IMR-90 (cell line): ENCODE results near the gene TPSB2. TPM values are rescaled to one million over a fixed set of nuclear protein-coding genes. Genes with fewer than 3 reads are reported as not detected.

ENCODE experiments used
- ATAC-seq: fragments of 200-7000 bp; cut with Tn5 transposase; 2 replicates; pipeline ENCODE4 v1.9.1; 2020; ENCODE audit warnings: low read depth, mild to moderate bottlenecking, moderate library complexity
- BruUV-seq: library from RNA; stranded (reverse); fragments of 400-500 nt; replicated peaks from 2 replicates; lab custom pipeline; 2021; lab: Mats Ljungman, UMichigan
- CTCF ChIA-PET: fragments of 300-600 bp; formaldehyde crosslinking; extraction: SDS; loops from one replicate; lab custom pipeline; 2021; ENCODE audit warnings: antibody characterized with exemption; lab: Yijun Ruan, JAX
- POLR2A ChIA-PET: fragments of 300-600 bp; sonication (Branson Sonifier 250); formaldehyde crosslinking; loops from one replicate; lab custom pipeline; 2022; ENCODE audit warnings: antibody characterized with exemption; ENCODE audit not compliant: unreplicated experiment; lab: Charles Lee
- DNase-seq: peaks from one replicate; pipeline ENCODE4 v3.0.0; 2013
- H2AFZ ChIP-seq: replicated peaks from 2 replicates; pipeline ENCODE3; 2013; ENCODE audit warnings: low read length, mild to moderate bottlenecking; ENCODE audit not compliant: poor library complexity
- H2AK5ac ChIP-seq: 2 replicates; pipeline ENCODE4 v1.6.1; 2013; ENCODE audit warnings: low read depth, low read length, inconsistent platforms
- H2AK9ac ChIP-seq: replicated peaks from 2 replicates; pipeline ENCODE3; 2013; ENCODE audit warnings: mild to moderate bottlenecking, low read depth, low read length, moderate library complexity; ENCODE audit not compliant: poor library complexity
- H2BK120ac ChIP-seq: 2 replicates; pipeline ENCODE4 v1.6.1; 2013; ENCODE audit warnings: low read depth, low read length, inconsistent platforms
- H2BK15ac ChIP-seq: 3 replicates; pipeline ENCODE4 v1.6.1; 2013; ENCODE audit warnings: low read depth, low read length, inconsistent platforms
- H2BK20ac ChIP-seq: 2 replicates; pipeline ENCODE4 v1.6.1; 2013; ENCODE audit warnings: low read depth, mild to moderate bottlenecking, inconsistent platforms, low read length, moderate library complexity
- H2BK5ac ChIP-seq: 2 replicates; pipeline ENCODE4 v1.6.1; 2013; ENCODE audit warnings: mild to moderate bottlenecking, low read depth, low read length, inconsistent platforms; ENCODE audit not compliant: poor library complexity, severe bottlenecking
- H3K14ac ChIP-seq: replicated peaks from 2 replicates; pipeline ENCODE4 v1.6.1; 2013; ENCODE audit warnings: low read depth, low read length, inconsistent platforms
- H3K18ac ChIP-seq: 2 replicates; pipeline ENCODE4 v1.6.1; 2013; ENCODE audit warnings: low read depth, low read length, control low read depth
- H3K23ac ChIP-seq: 2 replicates; pipeline ENCODE4 v1.6.1; 2013; ENCODE audit warnings: low read depth, low read length, inconsistent platforms
- H3K27ac ChIP-seq: 2 replicates; pipeline ENCODE4 v1.5.1; 2013; ENCODE audit warnings: mild to moderate bottlenecking, control low read depth, low read length; ENCODE audit not compliant: insufficient read depth
- H3K27me3 ChIP-seq: 2 replicates; pipeline ENCODE4 v1.6.1; 2013; ENCODE audit warnings: low read length; ENCODE audit not compliant: control insufficient read depth, insufficient read depth
- H3K36me3 ChIP-seq: 2 replicates; pipeline ENCODE4 v1.6.1; 2013; ENCODE audit warnings: low read length, mixed read lengths; ENCODE audit not compliant: control insufficient read depth, insufficient read depth
- H3K4ac ChIP-seq: 2 replicates; pipeline ENCODE4 v1.6.1; 2013; ENCODE audit warnings: low read depth, low read length, inconsistent platforms
- H3K4me1 ChIP-seq: 2 replicates; pipeline ENCODE4 v1.6.1; 2013; ENCODE audit warnings: low read length, mixed read lengths; ENCODE audit not compliant: control insufficient read depth, insufficient read depth
- H3K4me2 ChIP-seq: 2 replicates; pipeline ENCODE4 v1.6.1; 2013; ENCODE audit warnings: low read depth, mild to moderate bottlenecking, control low read depth, low read length, moderate library complexity
- H3K4me3 ChIP-seq: 2 replicates; pipeline ENCODE4 v1.5.1; 2013; ENCODE audit warnings: low read depth, mild to moderate bottlenecking, control low read depth, low read length, moderate library complexity; ENCODE audit not compliant: insufficient read depth
- H3K56ac ChIP-seq: 2 replicates; pipeline ENCODE4 v1.6.1; 2013; ENCODE audit warnings: low read length, inconsistent platforms; ENCODE audit not compliant: insufficient read depth; ENCODE audit errors: extremely low read depth
- H3K79me1 ChIP-seq, 2 experiments: 2 replicates each; pipeline ENCODE4 v1.6.1; 2013; ENCODE audit warnings: low read length in 2 of 2, inconsistent platforms in 1 of 2, low read depth in 1 of 2
- H3K9ac ChIP-seq: 2 replicates; pipeline ENCODE4 v1.6.1; 2013; ENCODE audit warnings: low read depth, low read length, control low read depth
- H3K9me1 ChIP-seq: 2 replicates; pipeline ENCODE4 v1.6.1; 2013; ENCODE audit warnings: low read length, inconsistent platforms; ENCODE audit not compliant: insufficient read depth
- H3K9me3 ChIP-seq: 2 replicates; pipeline ENCODE4 v1.6.1; 2013; ENCODE audit warnings: low read length; ENCODE audit not compliant: control insufficient read depth, insufficient read depth
- H4K20me1 ChIP-seq: 2 replicates; pipeline ENCODE4 v1.6.1; 2013; ENCODE audit warnings: low read length, inconsistent platforms; ENCODE audit not compliant: insufficient read depth
- H4K5ac ChIP-seq: 2 replicates; pipeline ENCODE4 v1.6.1; 2013; ENCODE audit warnings: mild to moderate bottlenecking, low read depth, low read length, control low read depth
- H4K8ac ChIP-seq, 2 experiments: 2 replicates each; pipeline ENCODE4 v1.6.1; 2013; ENCODE audit warnings: low read depth in 2 of 2, low read length in 2 of 2, control low read depth in 1 of 2, inconsistent platforms in 1 of 2
- H4K91ac ChIP-seq: 2 replicates; pipeline ENCODE4 v1.6.1; 2013; ENCODE audit warnings: low read depth, low read length, inconsistent platforms; ENCODE audit not compliant: insufficient read depth
- CHD1 ChIP-seq: IDR thresholded peaks from 2 replicates; pipeline ENCODE4 v1.6.1; 2012; ENCODE audit warnings: low read depth, low read length, improper control_type of control experiment
- MAFK ChIP-seq: IDR thresholded peaks from 2 replicates; pipeline ENCODE4 v1.6.1; 2012; ENCODE audit warnings: low read depth, low read length, improper control_type of control experiment
- WGBS, 2 experiments: methylation state at CpG; one replicate each; pipeline versions ENCODE4 v1.1.5 to v1.1.7; 2013; ENCODE audit warnings: missing lambda C conversion rate in 2 of 2; ENCODE audit not compliant: insufficient read length in 1 of 2; ENCODE audit errors: extremely low coverage in 2 of 2; 5-methylcytosine and 5-hydroxymethylcytosine counted together
- dilution Hi-C: fragments of 300-500 bp; cut with HindIII; formaldehyde crosslinking; loops from one replicate; pipeline ENCODE4 v1.14.3; 2018; ENCODE audit warnings: low sequenced_read_pairs; ENCODE audit not compliant: unreplicated experiment
- in situ Hi-C: fragments of 300-500 bp; cut with MboI; formaldehyde crosslinking; loops from 3 replicates; pipeline ENCODE4 v1.14.3; 2019; ENCODE audit warnings: low sequenced_read_pairs, inconsistent platforms, mixed read lengths
- intact Hi-C: fragments of 100-400 bp; cut with micrococcal nuclease; formaldehyde crosslinking; loops from 2 replicates; pipeline ENCODE4 v1.10.0; 2022
- polyA plus RNA-seq, 3 experiments: library from polyadenylated mRNA; depleted of rRNA; stranded (reverse); fragments of >200 nt; gene quantifications; 2 replicates each; pipeline ENCODE4 v1.2.3, GENCODE V29; 2012; ENCODE audit warnings: low replicate concordance in 1 of 3
- total RNA-seq: library from RNA; depleted of rRNA; stranded (reverse); fragments of >200 nt; gene quantifications from 2 replicates; pipeline ENCODE4 v1.2.3, GENCODE V29; 2012

The TPSB2 gene
- total and polyA plus RNA-seq, 2 of the 4 experiments (the other 2 are of a cell fraction), result not detected

GRCh38 chr16:1216296-1216619 lies 13.7 kb downstream of the TPSB2 start:
- Histone ChIP-seq H3K18ac (no peak overlapping the region), H3K9me1 (no peaks in the 10 kb centered on the region), H4K91ac (no peak overlapping the region), H2BK20ac (no peak overlapping the region), H2AK5ac (no peak overlapping the region), H3K56ac (no peak overlapping the region), H3K27me3 (no peaks in the 10 kb centered on the region), H4K20me1 (no peaks in the 10 kb centered on the region), H2AK9ac (no peak overlapping the region), H3K4ac (no peak overlapping the region), H3K4me1 (no peaks in the 10 kb centered on the region), H3K79me1 (no peaks in the 10 kb centered on the region), H4K5ac (no peak overlapping the region), H2BK15ac (no peak overlapping the region), H3K23ac (no peak overlapping the region), H2BK120ac (no peak overlapping the region), H3K4me2 (no peak overlapping the region), H2AFZ (no peak overlapping the region), H3K14ac (no peak overlapping the region), H2BK5ac (no peak overlapping the region), H3K27ac (no peak overlapping the region), H3K36me3 (peaks cover 4% of the 10 kb centered on the region; the same call in 1 of the 2 replicates), H3K4me3 (no peak overlapping the region), H4K8ac (no peak overlapping the region), H3K9ac (no peak overlapping the region), H3K9me3 (no peaks in the 10 kb centered on the region)
- DNase-seq (no peak), ATAC-seq (no peak)
- no peak for TF ChIP-seq MAFK
- no peak for TF ChIP-seq CHD1
- dilution Hi-C loops (no loop called here), intact Hi-C loops (no loop called here), in situ Hi-C loops (loop anchor here (25.0 kb wide), 1 partner anchor 404 kb away; the partner anchor contains the start of gene GNG13)
- POLR2A ChIA-PET, result no interaction called here
- WGBS, 2 experiments, result 77% methylated on average over 5 of the region's 12 CpGs; no CpG with 5 or more reads in 1 of the 2 experiments
- CTCF ChIA-PET, result no interaction called here
- BruUV-seq, result no TSS peak
